Stimulated activated CD8-positive, alpha-beta memory T cell treated with anti-CD3 and anti-CD28 coated beads, Interleukin-7, amount 100 ng/mL, for 48 hours (primary cell): ENCODE data around the gene NSG1.

Experiments
- DNase-seq, 2 donors: peaks; one replicate each; pipeline ENCODE4 v3.0.0-alpha.2; 2020; ENCODE audit warnings: low read depth in 1 of 2; ENCODE audit errors: extremely low read depth in 1 of 2

The NSG1 gene

GRCh38 chr4:4428966-4429875 is 42.3 kb downstream of the NSG1 start:
- DNase-seq: no peak

GRCh38 chr4:4430492-4431195 is 43.7 kb downstream of the NSG1 start:
- DNase-seq: peak in 1 of 2 donors; percentile 9

- DNase-seq: no peak
Observed at GRCh38 chr4:4432341-4433125, 45.6 kb downstream of the NSG1 start.

DNA sequence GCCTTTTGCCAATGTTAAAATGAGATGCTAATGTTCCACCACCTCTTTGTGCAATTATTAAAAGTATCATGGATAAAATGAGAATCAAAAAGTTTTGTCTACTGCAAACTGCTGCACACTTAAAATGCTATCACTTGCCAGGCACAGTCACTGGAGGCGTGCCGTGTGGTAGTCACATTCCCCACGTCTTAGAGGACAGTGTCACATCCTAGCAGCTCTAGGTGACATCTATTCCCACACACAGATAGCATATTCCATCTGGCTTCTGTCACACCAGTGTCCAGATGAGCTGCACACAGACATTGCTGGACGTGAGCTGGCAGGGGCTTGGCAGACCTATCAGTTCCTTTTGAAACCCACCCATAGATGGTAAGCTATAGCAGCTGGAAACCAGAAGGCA is 47.0 kb downstream of the NSG1 start:
- no peak for DNase-seq

DNA sequence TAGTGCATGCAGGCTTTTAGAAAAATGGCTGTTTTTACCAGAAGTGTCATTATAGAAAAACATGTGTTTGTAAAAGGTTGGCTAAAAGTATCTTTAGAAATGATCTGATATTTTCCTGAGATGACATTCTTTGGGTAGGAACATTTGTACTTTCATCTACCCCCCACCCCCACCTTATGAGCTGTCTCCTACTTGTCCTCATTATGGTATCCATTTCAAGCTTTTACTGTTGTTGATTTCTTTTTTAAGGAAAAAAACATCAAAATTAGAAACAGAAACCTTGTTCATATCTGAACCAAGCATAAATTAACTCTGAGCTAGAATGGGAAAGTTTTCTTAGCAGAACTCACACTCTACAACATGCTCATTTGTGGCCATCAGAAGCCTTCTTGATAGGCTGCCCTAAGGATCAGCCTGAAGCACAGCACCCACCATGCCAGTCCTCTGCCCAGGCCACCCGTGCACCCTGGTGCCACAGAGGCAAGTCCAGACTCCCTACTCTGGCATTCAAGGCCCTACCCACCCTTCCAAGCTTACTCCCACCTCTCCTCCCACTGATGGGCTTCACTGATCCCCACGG is 49.4 kb downstream of the NSG1 start:
- no peak for DNase-seq

- DNase-seq: no peak
Observed at GRCh38 chr4:4437798-4438470, 51.0 kb downstream of the NSG1 start.

GRCh38 chr4:4438891-4439290 is 52.0 kb downstream of the NSG1 start:
- DNase-seq: no peak

DNA sequence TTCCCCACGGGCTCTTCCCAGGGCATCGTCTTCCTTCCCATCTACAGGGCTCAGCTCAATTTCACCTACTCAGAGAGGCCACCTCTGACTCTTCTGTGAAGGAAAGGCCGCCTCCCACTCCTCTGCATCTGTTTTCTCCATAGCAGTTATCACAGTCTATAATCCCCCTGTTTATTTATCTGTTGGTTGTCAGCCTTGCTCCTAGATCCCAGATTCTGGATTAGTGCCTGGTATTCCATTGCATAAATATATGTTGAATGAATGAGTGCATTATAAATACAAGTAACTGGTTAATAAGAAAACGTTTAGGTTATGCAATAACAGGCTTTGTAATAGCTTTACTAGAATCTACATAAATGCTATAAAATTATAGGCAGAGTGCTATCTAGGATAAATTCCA is 52.9 kb downstream of the NSG1 start:
- no peak for DNase-seq

- DNase-seq: no peak
Observed at GRCh38 chr4:4440333-4441061, 53.6 kb downstream of the NSG1 start.

DNA sequence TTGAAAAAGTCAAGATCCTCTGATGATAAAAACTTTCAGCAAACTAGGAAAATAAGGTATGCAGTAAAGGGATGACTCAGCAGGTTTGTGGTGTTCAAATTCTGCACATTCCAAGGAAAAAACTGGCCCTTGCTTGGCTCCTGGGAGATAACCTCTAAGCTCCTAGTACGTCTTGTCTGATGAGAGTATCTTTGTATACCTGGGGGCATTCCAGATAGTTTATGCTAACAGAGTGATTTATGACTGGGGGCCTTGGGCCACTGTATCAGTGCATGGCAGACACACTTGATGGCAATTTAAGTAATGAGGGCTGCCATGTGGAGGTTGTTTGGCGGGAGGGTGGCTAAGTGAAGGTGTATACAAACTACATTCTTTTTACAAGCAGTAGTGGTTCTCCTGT is 56.9 kb downstream of the NSG1 start:
- no peak for DNase-seq

DNA sequence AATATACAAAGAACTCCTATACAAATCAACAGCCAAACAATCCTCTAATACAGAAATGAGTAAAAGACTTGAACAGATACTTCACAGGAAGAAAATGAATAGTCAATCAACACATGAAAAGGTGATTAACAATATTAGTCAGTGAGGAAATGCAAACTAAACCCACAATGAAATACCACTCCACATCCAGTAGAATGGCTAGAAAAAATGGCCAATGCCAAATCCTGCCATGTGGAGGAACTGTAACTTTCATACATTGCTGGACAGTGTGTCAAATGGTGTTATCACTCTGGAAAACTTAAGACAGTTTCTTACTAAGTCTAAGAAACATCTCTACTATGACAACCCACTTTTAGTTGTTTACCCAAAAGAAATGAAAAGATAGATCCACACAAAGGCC is 59.5 kb downstream of the NSG1 start:
- no peak for DNase-seq

DNA sequence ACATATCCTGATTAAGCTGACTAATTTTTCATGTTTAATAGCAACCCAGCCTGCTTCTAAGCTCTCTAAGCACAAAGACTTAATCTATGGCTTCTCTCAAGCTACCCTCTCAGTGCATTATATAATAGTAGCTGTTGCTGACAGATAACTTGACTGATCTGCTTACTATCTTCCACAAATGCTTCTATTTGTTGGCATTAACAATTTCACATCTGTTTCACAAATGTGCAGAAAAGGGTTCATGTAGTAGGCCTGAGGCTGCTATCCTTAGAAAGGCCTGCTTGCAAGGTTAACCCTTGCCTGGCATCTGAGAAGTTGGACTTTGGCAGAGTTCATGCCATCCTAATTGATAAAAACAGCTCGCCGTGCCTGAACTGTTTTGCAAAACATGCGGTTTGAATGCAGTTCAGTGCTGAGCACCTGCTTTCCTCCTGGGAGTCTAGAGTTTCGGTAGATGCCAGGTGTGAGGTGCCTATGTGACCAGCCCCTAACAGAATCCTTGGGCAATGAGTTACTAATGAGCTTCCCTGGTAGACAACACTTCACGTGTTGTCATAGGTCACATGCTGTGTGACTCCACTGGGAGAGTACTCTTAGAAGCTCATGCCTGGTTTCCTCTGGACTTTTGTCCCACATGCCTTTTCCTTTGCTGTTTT is 68.4 kb downstream of the NSG1 start:
- DNase-seq: no peak

GRCh38 chr4:4456351-4456750 is 69.4 kb downstream of the NSG1 start:
- no peak for DNase-seq

DNA sequence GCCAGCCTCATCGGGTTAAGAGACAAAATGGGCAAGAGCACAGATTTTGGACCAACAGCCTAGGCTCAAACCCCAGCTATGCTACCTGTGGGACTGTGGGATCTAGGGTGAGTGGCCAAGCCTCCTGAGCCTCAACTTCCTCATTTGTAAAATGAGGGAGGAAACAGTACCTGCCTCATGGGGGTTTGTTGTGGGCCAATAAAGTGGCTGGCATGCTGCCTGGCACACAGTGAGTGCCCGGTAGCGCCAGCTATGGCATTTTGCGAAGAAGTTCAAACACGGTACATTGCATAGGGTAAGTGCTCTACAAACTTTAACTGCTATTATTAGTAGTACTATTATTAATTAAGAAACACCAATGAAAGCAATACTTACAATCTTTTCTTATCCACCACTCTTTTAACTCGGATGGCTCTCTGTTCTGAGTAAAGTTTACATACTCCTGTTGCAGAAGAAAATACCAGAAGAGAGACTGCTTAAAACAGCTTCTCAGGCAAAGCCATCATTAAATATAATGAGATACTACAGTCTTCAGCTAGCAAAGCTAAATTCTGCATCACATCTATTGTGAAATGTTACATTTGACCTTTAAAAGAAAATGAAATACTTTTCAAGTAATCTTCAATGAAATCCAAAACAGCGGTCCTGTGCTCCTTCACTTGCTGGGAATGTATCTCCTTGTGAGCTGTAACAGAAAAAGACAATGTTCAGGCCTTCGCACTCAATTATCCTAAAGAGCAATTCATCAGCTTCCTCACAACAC is 70.1 kb downstream of the NSG1 start:
- no peak for DNase-seq

DNA sequence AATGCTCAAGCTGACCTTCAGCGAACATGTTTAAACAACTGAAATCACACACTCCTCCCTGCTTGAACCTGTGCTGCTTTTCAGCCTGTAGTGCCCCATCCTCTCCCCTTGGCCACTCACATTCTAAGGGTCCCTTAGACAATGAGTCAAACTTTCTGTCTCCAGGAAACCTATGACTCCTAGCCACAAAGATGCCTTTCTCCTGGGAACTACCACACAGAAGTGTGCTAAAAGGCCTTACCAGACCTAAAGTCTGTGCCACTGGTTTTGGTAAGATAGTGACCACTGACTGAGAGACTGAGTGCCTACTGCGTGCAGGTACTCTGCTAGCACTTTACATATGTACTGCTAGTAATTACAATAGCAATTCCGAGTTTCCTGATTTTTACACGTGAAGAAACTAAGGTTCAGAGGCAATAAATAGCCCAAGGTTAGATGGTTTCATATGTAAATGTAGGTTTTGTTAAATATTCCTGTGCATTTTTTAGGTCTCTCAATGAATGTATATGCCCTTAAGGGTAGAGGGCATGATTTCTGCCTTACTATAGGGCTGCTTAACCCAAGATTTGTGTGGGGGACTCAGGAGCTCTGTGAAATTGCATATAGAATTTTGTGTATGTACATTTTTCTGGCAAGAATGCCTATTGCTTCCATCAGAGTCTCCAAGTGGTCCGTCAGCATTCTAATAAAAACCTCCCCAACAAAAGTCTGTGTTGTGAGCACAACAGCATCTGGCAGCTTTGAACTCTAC is 71.1 kb downstream of the NSG1 start:
- no peak for DNase-seq

- DNase-seq: no peak
Observed at GRCh38 chr4:4459181-4459580, 72.3 kb downstream of the NSG1 start.

DNA sequence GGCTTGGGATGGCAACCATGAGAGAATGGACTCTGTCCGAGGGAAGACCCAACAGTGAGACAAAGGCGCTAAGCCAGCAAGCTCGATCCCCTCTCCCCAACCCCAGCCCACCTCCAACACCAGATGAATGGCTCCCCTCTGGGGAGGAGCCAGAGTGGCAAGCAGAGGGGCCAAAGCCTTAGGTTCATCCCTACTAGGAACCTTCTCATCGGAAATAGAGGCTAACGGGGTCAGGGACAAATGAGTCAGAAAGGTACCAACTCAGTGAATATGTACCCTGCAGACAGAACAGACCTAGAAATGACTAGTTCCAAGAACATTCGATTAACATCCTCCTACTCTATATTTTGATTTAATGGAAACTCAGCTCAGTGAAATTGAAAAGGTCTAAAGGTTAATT is 73.9 kb downstream of the NSG1 start:
- peak in 1 of 2 donors; percentile 7 for DNase-seq

- no peak for DNase-seq
Observed at GRCh38 chr4:4461178-4461577, 74.3 kb downstream of the NSG1 start.
